Chondrocyte (in vitro differentiated cells): ENCODE results near the gene FOXRED1. TPM values are rescaled to one million over a fixed set of nuclear protein-coding genes. Genes with fewer than 3 reads are reported as not detected.
A peak's percentile ranks its signal among the peaks of the same experiment; 100 is the strongest.

Experiments used
- DNase-seq: peaks from one replicate; pipeline ENCODE4 v3.0.0; 2021; ENCODE audit warnings: mixed read lengths, low spot score
- H3K27ac Mint-ChIP-seq: one replicate; pipeline ENCODE4 v1.8.0; 2021; ENCODE audit warnings: mild to moderate bottlenecking, moderate library complexity, mixed read lengths; ENCODE audit not compliant: unreplicated experiment
- H3K27me3 Mint-ChIP-seq: 2 replicates; pipeline ENCODE4 v1.8.0; 2021; ENCODE audit warnings: low read depth, mixed read lengths
- H3K36me3 Mint-ChIP-seq: 2 replicates; pipeline ENCODE4 v1.8.0; 2021; ENCODE audit warnings: low read depth, mixed read lengths
- H3K4me1 Mint-ChIP-seq: 2 replicates; pipeline ENCODE4 v1.8.0; 2021; ENCODE audit warnings: low read depth, mild to moderate bottlenecking, mixed read lengths
- H3K4me3 Mint-ChIP-seq: one replicate; pipeline ENCODE4 v1.8.0; 2021; ENCODE audit warnings: mild to moderate bottlenecking, moderate library complexity, mixed read lengths; ENCODE audit not compliant: unreplicated experiment
- H3K9me3 Mint-ChIP-seq: 2 replicates; pipeline ENCODE4 v1.8.0; 2021; ENCODE audit warnings: low read depth, mixed read lengths
- CTCF ChIP-seq: fragments of 200-600 bp; sonication (generic); IDR thresholded peaks from 2 replicates; pipeline ENCODE4 v1.5.0; 2021; ENCODE audit warnings: antibody characterized with exemption, mild to moderate bottlenecking, moderate library complexity
- total RNA-seq: library from RNA; stranded (reverse); gene quantifications from 3 replicates; pipeline ENCODE4 v1.2.1, GENCODE V29; 2021

FOXRED1 gene
- total RNA-seq, 1 donor from 2014 or later: 19.1 TPM

DNA sequence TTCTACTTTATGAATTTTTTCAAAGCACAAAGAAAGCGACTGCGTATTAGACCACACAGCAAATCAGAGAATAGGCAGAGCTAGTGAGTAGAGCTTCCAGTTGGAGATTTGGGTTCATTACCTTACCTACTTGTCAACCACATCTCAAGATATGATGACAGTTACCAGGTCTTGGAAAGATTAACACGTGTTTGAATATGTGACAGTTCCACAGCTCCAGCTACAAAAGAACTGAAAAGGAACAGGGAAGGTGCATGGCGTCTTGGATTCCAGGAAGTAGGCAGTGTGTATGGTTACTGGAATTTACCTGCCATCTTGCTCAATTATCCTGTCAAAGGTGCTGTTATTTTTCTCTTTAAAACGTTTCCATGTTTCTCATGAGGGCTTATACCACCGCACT lies 19.3 kb downstream of the FOXRED1 start:
- Mint-ChIP-seq H3K36me3 (peaks cover 7% of the 10 kb centered on the region), H3K27me3 (no peaks in the 10 kb centered on the region), H3K4me3 (no peak overlapping the region), H3K4me1 (peaks cover 9% of the 10 kb centered on the region), H3K27ac (no peak overlapping the region), H3K9me3 (no peaks in the 10 kb centered on the region)
- TF ChIP-seq CTCF: no peak
- no peak for DNase-seq

- H3K4me1 Mint-ChIP-seq: no peaks in the 10 kb centered on the region
- H3K9me3 Mint-ChIP-seq: no peaks in the 10 kb centered on the region
- H3K27ac Mint-ChIP-seq: no peak overlapping the region
- H3K36me3 Mint-ChIP-seq: peaks cover 12% of the 10 kb centered on the region
- TF ChIP-seq CTCF: no peak
- no peaks in the 10 kb centered on the region for H3K27me3 Mint-ChIP-seq
- no peak overlapping the region for H3K4me3 Mint-ChIP-seq
- no peak for DNase-seq
Observed at GRCh38 chr11:126290887-126291286, 21.9 kb downstream of the FOXRED1 start.

- Mint-ChIP-seq H3K9me3 (no peaks in the 10 kb centered on the region), H3K27ac (no peak overlapping the region), H3K27me3 (no peaks in the 10 kb centered on the region), H3K4me3 (no peak overlapping the region), H3K36me3 (peaks cover 14% of the 10 kb centered on the region), H3K4me1 (no peaks in the 10 kb centered on the region)
- TF ChIP-seq CTCF: no peak
- no peak for DNase-seq
Observed at GRCh38 chr11:126293726-126294125, 24.8 kb downstream of the FOXRED1 start.

DNA sequence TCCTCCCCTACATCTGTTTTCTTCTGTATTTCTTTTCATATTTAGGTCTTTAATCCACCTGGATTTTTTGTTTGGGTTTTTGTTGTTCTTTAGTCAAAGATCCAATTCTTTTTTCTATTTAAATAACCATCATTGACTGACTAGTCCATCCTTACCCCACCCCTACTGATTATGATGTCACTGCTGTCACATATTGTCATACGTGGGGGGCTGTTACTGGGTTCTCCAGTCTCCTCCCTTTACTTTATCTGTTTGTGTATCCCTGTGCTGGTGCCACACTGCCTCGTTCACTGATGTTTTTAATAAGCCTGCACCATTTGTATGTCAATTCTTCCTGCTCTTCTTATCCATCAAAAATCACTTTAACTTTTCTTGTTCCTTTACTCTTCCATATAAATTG lies 28.1 kb downstream of the FOXRED1 start:
- Mint-ChIP-seq H3K27me3 (no peaks in the 10 kb centered on the region), H3K9me3 (no peaks in the 10 kb centered on the region), H3K36me3 (peaks cover 12% of the 10 kb centered on the region), H3K4me1 (no peaks in the 10 kb centered on the region), H3K27ac (no peak overlapping the region), H3K4me3 (no peak overlapping the region)
- no peak for TF ChIP-seq CTCF
- no peak for DNase-seq

- no peaks in the 10 kb centered on the region for H3K9me3 Mint-ChIP-seq
- peaks cover 35% of the 10 kb centered on the region for H3K4me1 Mint-ChIP-seq
- peak within 1 kb of the TSS; percentile 98 for H3K27ac Mint-ChIP-seq
- H3K4me3 Mint-ChIP-seq: peak within 1 kb of the TSS; percentile 92
- DNase-seq: no peak
- H3K36me3 Mint-ChIP-seq: no peaks in the 10 kb centered on the region
- H3K27me3 Mint-ChIP-seq: no peaks in the 10 kb centered on the region
- no peak for TF ChIP-seq CTCF
Observed at GRCh38 chr11:126303623-126304456, 34.9 kb downstream of the FOXRED1 start, which contains the start of gene DCPS. DCPS (plus strand) TSS chr11:126304060; CDS start chr11:126304081, 21 bp downstream.
